HG02571 (cell line): ENCODE data around the gene FAM3D.
A peak's percentile ranks its signal among the peaks of the same experiment; 100 is the strongest.

Source experiments
- ATAC-seq: cut with Tn5 transposase; IDR thresholded peaks from one replicate; pipeline ENCODE4 v1.9.1; 2021; ENCODE audit warnings: mild to moderate bottlenecking, moderate library complexity; ENCODE audit not compliant: unreplicated experiment

The FAM3D gene

DNA sequence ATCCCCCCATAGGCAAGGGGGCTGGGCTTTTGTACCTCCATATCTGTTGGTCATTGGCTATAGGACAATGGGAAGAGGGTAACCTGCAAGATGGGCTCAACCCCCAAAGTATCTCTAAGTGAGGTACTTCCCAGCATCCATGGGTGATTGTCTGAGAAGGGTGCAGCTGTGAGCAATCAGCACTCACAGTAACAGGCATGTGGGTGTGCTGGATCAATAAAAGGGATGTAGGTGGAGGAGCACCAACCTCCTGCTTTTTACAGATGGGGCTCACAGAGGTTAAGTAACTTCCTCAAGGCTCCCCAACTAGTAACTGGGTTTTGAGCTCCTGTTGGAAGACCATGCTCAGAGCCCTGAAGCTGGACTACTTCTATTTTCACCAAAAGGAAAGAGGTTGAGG is 63.0 kb downstream of the FAM3D start:
- ATAC-seq, result no peak

DNA sequence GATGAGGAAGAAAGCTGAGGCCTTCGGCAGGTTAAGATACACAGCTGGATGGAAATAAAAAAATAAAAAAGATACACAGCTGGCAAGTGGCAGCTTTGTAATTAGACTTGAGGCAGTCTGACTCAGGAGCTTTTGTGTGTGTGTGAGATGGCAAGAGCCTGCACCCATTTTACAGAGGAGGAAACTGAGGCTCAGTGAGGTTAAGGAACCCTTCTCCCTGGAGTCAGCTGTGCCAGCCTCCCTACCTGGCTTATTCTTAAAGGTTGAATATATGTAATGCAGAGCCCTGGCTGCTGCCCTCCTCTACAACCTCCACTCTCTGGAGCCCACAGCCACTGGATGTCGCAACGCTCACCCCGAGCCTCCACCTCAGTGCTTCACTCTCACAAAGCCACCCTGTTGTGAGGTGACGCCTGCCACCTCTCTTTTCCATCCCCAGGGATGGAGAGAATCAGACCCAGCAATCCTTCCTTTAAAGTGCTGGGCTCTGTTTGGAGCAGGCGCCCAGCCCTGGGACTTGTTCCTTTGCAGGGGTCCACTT is 68.7 kb downstream of the FAM3D start:
- no peak for ATAC-seq

DNA sequence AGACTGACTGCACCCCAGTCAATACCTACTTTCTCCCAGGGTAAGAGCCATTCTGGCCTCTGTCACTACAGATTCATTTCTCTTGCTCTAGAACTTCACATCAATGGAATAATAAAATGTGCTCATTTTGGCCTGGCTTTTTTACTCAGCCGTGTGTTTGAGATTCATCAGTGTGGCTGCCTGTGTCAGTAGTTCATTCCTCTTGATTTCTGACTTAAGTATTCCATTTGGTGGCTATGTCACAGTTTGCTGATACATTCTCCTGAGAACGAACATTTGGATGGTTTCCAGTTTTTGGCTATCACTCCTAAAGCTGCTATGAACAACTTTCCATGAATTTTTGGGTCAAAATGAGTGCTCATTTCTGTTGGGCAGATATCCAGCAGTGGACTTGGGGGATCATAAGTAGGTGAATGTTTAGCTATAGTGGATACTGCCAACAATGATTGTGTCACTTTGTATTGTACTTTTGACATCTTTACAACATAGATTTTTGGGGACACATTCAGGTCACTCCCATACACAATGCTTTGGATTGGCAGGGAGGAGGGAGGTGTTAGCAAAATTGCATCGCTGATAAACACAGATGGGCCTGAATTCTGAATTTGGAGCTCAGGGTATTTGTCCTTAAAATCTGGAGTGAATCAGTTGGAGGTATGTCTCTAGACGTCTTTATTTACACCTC is 69.6 kb downstream of the FAM3D start:
- no peak for ATAC-seq

DNA sequence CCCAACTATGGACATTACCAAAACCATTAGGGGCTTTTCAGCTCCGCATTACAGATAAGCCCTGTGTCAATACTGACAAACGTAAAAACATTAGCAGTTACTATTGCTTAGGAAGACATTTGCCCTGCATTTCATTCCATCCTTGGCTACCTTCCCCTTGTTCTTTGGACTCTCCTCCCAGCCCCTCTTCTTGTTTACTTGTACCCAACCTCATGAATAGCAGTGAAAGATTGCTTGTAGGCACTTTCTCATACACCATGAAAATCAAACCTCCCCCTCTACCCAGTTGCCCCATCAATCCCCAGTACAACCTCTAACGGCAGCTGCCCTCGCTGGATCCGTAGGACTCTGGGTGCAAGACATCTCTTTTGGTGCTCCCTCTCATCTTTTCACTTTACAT is 72.5 kb downstream of the FAM3D start:
- no peak for ATAC-seq

DNA sequence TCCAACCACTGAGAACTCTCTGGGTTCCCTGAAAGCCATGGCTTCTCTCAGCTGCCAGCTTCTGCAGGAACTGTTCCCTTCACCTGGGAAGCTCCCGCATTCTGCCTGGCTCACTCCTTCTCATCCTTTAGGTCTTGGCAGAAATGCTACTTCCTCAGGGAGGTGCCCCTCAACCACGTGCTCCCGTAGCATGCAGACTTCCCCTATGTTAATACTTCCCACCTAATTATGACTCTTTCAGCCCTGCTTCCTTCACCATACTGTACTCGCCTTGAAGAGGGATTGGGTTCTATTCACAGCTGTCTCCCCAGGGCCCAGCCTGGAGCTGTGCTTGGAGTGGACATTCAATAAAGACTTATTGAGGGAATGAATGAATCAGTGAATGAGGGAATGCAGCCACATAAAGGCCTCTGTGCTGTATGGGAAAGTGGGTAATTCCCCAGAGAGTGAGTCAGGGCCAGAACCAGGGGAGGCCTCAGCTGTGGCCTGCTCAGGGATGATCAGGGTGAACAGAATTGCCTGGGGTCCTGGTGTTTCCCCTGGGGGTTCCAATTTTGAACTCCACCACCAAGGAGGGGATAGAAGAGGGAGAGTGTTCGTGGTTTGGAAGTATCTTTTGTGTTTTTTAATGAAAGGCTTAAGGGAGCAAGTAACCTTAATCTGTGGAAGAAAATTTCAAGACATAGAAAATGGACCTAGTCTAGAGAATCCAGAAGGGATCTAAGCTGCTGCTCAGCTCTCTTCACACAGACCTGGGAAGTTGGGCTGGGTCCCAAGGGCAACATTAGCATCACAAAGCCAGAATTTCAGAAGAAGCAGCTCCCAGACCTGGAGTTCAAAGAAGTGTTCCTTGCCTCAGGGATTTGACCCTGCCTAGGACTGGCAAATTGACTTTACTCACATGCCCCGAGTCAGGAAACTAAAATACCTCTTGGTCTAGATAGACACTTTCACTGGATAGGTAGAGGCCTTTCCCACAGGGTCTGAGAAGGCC is 74.8 kb downstream of the FAM3D start:
- no peak for ATAC-seq

DNA sequence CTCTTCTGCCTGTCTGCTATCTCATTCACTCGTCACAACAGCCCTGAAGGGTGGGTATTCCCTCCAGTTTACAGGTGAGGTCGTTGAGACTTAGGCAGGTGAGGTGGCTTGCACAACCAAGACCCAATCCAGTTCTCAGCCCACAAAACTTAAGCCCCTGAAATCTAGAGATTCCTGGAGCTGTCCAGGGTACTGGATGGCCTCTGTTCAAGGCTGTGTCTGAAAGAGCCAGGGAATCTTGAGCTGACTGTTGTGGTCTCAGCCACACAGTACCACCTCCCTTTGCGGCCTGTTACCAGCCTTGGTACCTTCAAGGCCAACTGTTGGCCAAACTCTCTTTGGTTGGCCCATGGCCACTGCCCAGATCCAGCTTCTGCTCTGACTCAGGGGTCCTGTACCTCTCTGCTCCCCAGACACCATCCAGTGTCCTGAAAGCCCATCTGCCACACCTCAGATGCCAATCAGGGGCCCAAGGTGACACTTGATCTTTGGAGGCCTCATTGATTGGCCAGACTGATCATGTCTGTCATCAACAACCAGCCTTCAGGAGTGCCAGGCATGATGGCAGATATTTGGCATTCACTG is 78.5 kb downstream of the FAM3D start:
- ATAC-seq, result no peak

DNA sequence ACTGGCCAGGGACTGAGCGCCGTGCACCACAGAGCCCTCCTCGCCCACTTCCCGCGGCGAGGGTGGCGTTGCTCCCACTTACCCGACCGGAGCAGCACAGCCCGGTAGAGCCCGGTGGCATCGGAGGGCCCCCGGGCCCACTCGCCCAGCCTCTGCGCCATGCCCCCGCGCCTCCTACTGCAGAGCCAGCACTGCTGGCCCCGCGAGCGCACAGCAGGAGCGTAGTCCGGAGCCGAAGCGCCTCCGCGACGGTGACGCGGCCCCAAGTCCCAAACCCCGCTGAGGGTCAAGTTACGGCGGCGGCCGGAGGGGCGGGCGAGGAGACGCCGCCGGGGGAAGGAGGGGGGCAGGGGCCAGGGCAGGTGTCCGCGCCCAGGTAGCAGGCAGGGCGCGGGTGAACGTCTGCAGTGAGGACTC is 79.8 kb downstream of the FAM3D start:
- no peak for ATAC-seq

DNA sequence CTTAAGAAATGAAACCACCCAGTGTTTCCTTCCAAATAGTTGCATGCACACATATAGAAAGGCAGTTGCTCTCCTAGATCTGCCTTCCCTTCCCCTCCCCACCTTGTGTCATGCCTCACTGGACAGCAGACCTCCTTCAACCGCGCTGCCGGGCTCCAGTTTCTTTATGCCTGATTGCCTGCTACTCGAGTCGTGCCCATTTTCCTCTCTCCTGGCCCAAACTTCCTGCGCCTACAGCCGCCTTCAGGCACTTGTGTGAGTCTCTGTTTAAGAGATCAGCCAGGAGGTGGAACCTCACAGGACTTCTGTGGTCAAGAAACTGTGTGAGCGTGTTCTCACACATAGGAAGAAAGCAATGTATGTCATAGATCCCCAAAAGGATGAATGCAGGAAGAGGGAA is 80.6 kb downstream of the FAM3D start:
- ATAC-seq, result no peak

DNA sequence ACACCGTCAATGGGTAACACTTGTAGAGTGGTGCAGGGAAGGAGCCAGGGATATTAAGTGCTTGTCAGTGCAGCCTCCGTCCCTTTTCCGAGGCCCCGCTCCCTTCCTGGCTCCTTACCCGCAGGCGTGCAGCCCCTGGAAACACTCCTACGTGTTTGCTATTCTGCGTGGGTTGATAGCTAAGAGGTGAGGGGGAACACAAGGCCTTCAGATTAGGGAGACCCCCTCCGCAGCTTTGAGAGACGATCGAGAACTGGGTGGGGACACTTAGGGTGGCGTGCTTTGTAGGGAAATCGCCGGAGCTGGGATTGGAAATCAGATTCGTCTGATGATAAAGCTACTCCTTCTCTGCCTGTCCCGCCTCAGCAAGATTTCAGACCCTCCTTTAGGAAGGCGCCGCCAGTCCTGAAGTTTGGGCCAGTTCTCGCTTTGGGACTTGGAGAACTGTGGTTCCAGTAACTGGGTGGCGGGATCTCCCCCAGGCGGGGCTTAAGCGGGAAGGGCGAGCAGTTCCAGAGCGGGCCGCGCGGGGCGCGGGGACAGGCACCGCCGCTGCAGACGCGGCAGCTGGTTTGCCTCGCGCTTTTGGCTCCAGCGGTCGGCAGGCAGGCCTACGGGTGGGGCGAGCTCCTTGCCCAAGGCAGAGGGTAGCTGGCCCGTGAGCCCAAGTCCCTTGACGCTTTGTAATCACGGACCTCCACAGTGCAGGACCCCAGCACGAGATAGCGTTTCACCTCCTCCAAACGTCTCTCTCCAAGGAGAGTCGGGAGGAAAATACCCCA is 81.4 kb downstream of the FAM3D start:
- peak; percentile 69 for ATAC-seq

DNA sequence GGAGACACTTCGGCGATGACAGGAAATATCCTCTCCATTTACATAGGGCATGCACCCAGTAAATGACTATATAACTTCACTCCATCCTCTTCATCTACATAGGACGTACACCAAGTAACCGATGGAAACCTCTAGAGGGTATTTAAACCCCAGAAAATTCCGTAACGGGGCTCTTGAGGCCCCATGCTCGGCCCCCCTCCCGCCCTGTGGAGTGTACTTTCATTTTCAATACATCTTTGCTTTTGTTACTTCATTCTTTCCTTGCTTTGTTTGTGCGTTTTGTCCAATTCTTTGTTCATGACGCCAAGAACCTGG is 81.9 kb downstream of the FAM3D start:
- ATAC-seq, result no peak
